GM19468 (cell line): ENCODE measurements around the gene CSRNP3.
"Not testable (repeated sequence)": the region's sequence is repeated elsewhere in the genome, so short reads cannot be mapped to it uniquely, and the experiment has no call there.

Experiments
- ATAC-seq: cut with Tn5 transposase; IDR thresholded peaks from one replicate; pipeline ENCODE4 v1.9.1; 2021; ENCODE audit warnings: mild to moderate bottlenecking, moderate library complexity, moderate number of reproducible peaks; ENCODE audit not compliant: unreplicated experiment; ENCODE audit errors: extremely low read depth

Gene CSRNP3

GRCh38 chr2:165582409-165582808 is 112.9 kb downstream of the CSRNP3 start:
- ATAC-seq = no peak

GRCh38 chr2:165582863-165583506 is 113.5 kb downstream of the CSRNP3 start:
- ATAC-seq = no peak

- ATAC-seq = no peak
Observed at GRCh38 chr2:165584126-165584654, 114.7 kb downstream of the CSRNP3 start.

GRCh38 chr2:165586019-165586418 is 116.5 kb downstream of the CSRNP3 start:
- no peak for ATAC-seq

DNA sequence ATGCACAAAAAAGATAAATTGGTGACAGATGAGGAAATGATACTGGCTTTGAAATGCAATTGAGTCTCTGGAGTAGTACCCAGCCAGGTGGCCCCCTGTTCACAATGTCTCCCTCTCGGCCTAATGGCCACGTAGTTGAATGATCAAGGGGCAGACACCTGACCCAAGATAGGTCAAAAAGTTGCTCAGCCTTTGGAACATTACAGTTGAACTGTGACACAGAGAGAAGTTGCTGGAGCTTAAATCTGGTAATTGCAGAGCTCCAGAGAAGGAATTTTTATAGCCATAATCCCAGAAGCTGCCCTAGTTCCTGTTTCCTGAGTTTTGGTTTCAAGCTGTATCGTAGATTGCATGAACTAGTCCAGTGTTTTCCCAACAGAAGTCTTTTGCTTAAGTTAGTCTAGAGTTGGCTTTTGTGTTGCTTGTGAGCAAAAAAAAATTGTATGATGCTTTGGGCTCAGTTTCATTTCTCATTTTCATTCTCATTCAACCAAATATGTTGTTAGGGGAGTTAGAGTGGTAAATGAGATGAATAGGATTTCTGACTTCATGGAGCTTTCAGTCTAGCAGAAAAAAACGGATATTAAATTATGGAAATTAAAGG is 117.9 kb downstream of the CSRNP3 start:
- peak; percentile 61 for ATAC-seq

- not testable (repeated sequence) for ATAC-seq
Observed at GRCh38 chr2:165590999-165591398, 121.5 kb downstream of the CSRNP3 start.

GRCh38 chr2:165593081-165593480 is 123.6 kb downstream of the CSRNP3 start:
- no peak for ATAC-seq

GRCh38 chr2:165594231-165594934 is 124.9 kb downstream of the CSRNP3 start:
- ATAC-seq = no peak

GRCh38 chr2:165594935-165595255 is 125.4 kb downstream of the CSRNP3 start:
- no peak for ATAC-seq

GRCh38 chr2:165596788-165597187 is 127.3 kb downstream of the CSRNP3 start:
- ATAC-seq = no peak

DNA sequence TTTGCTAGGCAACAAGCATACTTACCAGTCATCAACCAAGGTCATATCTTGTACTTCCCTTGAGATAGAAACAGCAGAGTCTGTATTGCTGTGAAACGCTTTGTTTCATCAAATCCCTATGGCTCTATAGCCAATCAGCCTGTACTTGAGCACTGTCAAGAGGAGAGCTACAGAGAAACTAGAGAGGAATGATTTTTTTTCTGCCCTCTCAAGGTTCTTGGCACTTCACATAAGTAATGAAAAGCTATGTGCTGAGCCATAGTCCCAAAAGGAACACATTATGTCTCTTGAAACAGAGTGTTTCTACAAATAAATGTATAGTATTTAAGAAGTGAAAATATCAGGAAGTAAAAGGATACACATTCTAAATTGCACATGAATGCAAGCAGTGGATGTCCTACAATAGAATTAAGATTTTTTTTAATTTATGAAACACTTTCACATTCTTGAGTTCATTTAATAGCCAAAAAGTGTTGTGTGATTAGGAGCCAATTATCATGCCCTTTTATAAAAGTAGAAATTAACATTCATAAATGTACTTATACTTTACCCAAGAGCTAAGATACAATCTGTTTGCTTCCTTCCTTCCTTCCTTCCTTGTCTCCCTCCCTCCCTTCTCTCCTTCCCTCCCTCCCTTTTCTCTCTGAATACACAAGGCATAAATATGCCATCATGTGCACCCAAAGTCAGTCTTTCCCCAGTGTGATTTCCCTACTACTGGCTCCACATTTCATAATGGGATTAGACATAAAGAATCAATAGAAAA is 131.8 kb downstream of the CSRNP3 start:
- ATAC-seq = no peak

DNA sequence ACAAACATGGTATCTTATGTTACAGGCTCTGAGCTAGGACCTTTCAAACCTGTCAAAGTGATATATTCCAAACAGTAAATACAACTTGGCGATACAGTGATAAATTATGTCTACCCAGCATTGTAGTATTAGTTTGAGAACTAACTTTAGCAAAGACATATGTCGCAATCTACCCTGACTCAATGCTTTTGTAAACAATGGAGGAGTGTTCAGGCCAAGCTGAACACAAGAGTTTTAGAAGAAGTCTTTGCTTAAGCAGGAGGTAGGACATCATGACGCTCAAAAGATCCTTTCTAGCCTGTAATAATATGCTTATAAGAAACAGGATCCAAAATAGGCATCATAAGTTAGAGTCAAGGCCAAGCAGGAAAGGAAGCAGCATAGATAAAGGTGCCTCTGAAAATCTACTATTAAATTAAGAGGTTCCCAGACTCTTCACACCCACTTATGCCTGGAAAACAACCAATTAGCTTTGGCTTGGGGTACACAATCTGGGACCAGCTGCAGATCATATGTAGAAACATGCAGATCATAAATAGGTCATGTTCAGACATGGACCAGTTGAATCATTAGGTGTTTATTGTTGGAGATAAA is 132.5 kb downstream of the CSRNP3 start:
- no peak for ATAC-seq

- no peak for ATAC-seq
Observed at GRCh38 chr2:165609672-165610071, 140.2 kb downstream of the CSRNP3 start.

GRCh38 chr2:165610591-165611029 is 141.1 kb downstream of the CSRNP3 start:
- ATAC-seq = no peak

DNA sequence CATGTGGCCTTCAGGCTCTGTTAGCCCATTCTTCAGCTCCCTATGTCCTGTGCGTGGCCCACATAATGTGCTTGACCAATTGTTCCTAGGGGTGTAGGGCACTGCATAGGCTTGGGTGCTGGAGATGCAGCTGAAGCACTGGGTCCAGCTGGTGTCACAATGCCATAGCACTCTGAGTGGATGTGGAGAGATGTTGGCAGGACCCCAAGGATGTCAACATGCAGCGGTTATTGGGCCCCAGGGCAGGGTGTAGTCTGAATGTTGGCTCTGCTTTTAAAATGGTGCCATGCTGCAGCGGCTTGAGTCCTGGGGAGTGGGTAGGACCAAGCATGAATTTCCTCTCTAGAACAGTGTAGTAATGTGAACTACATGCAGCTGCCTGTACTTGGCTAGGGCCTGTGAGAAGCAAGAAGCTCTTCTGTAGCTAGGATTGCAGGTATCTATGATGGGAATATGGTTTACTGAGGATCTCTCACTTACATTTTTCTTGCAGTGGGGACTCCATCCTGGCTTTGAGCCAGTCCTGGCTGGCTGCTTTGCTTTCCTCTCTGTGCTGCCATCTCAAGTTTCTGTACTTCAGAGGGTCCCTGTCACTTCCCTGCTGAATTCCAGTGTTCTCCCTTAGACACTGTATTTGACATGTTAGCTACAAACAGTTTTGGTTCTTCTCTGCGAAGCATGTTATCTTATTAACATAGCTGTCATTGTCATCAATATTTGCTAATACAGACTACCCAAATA is 148.4 kb downstream of the CSRNP3 start:
- no peak for ATAC-seq

GRCh38 chr2:165618806-165619205 is 149.3 kb downstream of the CSRNP3 start:
- no peak for ATAC-seq

DNA sequence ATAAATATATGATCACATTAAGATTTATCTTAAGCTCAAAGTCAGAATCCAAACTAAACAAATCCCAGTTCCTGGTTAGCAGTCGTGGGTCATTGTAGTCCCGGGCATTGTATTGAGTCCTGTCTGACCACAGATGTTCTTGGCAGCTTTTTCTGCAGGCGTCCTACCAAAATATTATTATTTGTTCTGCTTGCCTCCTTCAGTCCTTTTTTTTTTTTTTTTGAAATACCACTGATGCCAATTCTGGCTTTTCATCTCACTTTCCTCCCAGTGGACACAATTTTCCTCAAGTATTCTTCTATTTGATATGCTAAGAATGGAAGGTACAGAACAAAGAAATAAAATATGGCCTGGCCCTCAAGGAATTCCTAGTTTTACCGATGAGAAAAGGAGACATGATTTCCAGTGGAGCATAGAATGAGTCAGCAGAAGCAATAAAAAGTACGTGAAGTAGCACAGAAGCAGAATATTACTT is 151.6 kb downstream of the CSRNP3 start:
- ATAC-seq = no peak

- ATAC-seq = no peak
Observed at GRCh38 chr2:165623161-165623560, 153.7 kb downstream of the CSRNP3 start.

GRCh38 chr2:165623783-165624469 is 154.4 kb downstream of the CSRNP3 start:
- no peak for ATAC-seq
